HPDE6-E6E7 (cell line): ENCODE results near the gene RNF115.
"Not testable (repeated sequence)": the region's sequence is repeated elsewhere in the genome, so short reads cannot be mapped to it uniquely, and the experiment has no call there.

ENCODE experiments used
- DNase-seq: peaks from one replicate; pipeline ENCODE4 v3.0.0; 2011; ENCODE audit warnings: missing footprints; ENCODE audit errors: extremely low spot score

The RNF115 gene

GRCh38 chr1:145730467-145730866, 93.4 kb downstream of the RNF115 start:
- DNase-seq, result no peak

DNA sequence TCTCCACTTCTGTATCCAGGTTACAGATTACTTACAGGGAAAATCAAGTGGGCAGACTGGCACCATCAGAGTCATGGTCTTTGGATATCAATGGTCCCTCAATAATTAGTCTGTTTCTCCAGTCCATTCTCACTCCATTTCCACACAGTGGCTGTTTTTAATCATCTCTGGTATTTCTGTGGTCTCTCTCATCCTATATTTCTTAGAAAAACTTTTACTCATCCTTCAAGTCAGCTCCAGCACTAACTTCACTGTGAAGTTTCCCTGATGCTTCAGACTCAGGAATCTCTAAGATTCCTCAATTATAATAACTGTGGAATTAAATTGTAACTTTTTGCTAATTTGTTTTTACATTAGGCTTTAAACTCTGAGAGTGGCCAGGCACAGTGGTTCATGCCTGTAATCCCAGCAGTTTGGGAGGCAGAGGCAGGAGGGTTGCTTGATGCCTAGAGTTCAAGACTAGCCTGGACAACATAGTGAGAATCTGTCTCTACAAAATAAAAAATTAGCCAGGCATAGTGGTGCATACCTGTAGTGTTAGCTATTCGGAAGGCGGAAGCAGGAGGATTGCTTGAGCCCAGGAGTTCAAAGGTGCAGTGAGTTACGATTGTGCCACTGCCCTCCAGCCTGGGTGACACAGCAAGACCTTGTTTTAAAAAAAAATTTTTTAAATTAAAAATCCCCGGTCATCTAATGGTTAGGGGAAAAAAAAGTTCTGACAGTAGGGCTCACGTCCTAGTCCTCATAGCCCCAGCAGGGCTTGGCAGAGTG, 94.0 kb downstream of the RNF115 start:
- no peak for DNase-seq

DNA sequence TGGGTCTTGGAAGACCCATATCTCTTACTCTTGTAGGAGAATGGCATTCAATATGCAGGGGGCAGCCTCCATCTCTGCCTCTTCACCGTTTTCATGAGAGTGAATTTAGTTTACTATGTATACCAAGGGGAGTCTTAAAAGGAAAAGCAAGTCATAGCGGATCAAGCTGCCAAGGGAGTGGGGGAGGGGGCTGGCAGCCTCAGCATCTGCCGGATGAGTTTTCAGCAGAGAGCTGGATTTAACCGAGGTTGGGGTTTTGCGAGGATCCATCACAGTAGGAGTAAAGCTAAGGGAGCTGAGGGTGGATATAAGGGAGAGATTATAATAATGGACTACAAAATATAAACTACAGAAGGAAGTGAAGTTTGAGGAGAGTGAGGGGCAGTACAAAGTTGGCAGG, 94.7 kb downstream of the RNF115 start:
- DNase-seq, result no peak

DNA sequence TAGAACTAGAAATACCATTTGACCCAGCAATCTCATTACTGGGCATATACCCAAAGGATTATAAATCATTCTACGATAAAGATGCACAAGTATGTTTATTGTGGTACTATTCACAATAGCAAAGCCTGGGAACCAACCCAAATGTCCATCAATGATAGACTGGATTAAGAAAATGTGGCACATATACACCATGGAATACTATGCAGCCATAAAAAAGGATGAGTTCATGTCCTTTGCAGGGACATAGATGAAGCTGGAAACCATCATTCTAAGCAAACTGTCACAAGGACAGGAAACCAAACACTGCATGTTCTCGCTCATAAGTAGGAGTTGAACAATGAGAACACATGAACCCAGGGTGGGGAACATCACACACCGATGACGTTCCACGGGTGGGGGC, 97.7 kb downstream of the RNF115 start:
- DNase-seq, result not testable (repeated sequence)

DNA sequence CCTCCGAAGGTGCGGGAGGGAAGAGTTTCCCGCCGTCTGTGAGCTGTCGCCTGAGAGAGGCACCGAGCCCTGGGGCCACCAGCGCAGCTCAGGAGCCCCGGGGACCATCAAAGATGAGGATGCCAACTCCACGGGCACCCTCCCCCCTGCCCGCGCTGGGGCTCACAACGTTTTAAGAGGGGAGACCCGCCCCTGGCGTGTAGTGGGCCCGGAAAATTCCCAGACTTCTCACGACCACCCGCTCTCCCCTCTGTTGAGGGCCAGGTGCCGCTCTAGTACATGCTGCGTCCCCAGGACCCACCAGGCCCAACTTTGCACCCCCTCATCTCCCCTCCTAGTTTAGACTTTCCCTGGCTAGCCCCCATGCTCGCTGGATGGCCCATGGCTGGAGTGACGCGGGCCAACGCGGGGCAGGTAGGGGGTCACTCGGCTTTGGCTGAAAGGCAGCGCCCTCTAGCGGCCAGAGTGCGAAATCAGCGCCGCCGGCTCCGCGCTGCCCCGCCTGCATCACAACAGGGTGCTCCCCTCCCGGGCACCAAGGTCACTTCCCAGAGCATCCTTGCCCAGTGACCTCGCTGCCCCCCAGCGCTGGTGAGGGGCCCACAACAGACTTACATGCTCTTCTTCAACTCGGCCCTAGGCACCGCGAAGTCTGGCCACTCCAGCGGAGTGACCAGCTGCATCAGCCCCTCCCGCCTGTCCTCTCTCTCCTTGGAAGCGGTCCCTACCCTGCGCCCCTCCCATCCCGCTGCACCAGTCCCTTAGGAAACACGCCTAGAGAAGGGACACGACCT, 102.8 kb downstream of the RNF115 start:
- DNase-seq, result peak; percentile 70

GRCh38 chr1:145720556-145720877, 103.4 kb downstream of the RNF115 start:
- no peak for DNase-seq

- no peak for DNase-seq
These were observed 104.4 kb downstream of the RNF115 start, which contains the start of gene CD160 for GRCh38 chr1:145719230-145720079. Gene CD160 (plus strand): TSS chr1:145719499. CDS start chr1:145728328, 8,829 bp downstream.

GRCh38 chr1:145718465-145718864, 105.4 kb downstream of the RNF115 start:
- not testable (repeated sequence) for DNase-seq

GRCh38 chr1:145717833-145718232, 106.1 kb downstream of the RNF115 start:
- no peak for DNase-seq

DNA sequence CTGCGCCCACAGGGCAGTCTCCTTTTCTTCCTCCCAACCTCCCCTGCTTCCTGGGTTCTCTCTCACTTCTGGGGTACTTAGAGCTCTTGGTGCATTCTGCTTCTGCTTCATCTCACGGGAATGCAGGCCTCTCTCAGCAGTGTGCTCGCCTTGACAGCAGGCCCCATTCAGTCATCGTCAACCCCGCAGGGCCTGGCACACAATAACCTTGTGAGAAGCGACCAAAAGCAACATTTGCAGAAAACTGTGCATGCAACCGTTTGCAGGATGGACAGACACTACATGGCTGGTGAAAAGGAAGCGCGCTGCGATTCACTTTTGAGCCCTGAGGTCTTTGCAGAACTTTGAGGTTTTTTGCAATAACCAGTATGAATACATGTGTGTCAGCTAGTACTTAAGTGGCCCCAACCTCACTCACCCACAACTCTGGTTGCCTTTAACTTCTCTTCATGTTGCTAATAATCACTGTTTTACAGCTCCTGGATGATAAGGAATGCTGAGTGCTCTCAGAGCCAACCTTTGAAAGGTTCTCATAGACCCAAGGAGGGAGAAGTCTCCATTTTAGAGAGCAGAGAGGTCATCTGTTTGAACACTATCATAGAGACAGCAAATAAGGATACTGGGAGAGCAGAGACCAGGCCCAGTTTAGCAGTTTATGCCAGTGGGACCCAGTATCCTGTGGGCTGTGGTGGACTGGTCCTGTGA, 107.1 kb downstream of the RNF115 start:
- no peak for DNase-seq

GRCh38 chr1:145714524-145715111, 109.3 kb downstream of the RNF115 start:
- DNase-seq, result no peak

GRCh38 chr1:145711213-145711651, 112.7 kb downstream of the RNF115 start:
- DNase-seq, result no peak

DNA sequence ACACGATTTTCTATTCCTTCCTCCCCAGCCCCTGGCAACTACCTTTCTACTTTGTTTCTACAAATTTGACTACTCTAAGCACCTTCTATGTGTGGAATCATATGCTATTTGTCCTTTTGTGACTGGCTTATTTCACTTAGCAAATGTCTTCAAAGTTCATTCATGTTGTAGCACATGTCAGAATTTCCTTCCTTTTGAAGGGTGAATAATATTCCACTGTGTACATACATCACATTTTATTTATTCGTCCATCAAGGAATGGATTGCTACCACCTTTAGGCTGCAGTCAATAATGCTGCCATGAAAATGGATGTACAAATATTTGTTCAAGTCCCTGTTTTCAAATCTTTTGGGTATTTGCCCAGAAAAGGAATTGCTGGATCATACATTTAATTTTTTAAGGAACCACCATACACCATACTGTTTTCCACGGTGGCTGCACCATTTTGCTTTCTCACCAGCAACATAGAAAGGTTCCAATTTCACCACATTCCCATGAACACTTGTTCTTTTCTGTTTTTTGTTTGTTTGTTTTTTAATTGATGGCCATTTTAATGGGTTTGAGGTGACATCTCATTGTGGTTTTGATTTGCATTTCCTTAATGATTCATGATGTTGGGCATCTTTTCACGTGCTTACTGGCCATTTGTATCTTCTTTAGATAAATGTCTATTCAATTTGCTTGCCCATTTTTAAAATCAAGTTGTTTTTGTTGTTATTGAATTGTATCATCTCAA, 113.4 kb downstream of the RNF115 start:
- DNase-seq, result no peak

GRCh38 chr1:145708063-145708462, 115.8 kb downstream of the RNF115 start:
- no peak for DNase-seq

DNA sequence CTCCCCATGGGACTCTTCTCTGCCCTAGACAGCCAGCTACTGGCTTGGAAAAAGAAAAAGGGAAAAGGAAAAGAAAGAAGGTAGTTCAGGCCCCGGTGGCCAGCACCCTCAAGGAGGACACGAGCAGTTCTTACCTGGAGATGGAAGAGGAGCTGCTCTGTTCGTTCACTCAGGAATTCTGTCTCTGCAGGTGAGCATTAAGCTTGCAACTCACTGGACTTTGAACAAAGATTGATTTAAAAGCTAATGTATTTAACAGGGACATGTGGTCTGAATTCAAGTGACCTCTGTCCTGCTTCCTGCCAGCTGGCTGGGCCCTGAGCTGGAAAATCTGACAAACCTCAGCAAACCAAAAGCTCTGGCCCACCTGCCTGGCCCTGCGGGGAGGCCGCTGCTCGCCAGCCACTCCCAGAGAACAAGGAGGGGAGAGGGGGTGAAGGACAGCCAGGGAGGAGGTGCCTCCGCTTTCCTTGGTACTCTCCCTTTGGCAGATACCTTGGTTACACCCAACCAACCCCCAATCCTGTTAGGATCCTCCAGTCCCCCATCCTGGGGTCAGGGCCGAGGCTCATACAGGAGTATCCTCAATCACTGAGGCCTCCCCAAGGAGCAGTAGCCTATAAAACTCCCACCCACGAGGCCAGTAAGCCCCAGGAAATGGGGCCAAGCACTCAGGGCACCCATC, 116.6 kb downstream of the RNF115 start, which contains the start of gene PDZK1:
Gene PDZK1 (minus strand): TSS at position 186 of the 685 bp plus-strand sequence. CDS start 19,347 bp downstream, outside the sequence.
- no peak for DNase-seq

DNA sequence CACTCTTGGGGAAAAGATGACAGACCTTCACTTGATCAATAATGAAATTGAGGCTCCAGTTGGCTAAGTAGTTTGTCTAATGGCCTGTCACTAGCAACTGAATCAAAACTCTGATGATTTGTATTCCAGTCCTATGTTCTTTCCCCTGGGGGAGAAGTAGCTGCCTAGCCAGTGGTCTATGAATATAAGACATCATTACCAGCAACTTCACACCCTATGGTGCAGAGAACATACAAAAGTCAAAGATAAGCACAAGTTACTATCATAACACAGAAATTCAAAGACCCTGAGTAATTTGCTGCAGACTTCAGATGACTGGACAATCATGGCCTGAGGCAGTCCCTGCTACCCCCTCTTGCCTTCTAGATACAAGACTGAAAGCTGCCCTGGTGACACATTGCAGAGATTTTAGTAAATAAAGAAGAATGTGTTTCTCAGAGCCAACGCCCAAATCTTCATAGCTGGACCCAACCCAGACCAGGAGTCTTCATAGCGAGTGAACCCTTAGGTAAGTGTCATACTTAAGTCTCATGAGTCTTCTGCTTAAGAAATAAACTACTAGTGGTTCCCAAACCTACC, 117.7 kb downstream of the RNF115 start:
- peak; percentile 75 for DNase-seq

GRCh38 chr1:145705622-145706021, 118.3 kb downstream of the RNF115 start:
- no peak for DNase-seq

DNA sequence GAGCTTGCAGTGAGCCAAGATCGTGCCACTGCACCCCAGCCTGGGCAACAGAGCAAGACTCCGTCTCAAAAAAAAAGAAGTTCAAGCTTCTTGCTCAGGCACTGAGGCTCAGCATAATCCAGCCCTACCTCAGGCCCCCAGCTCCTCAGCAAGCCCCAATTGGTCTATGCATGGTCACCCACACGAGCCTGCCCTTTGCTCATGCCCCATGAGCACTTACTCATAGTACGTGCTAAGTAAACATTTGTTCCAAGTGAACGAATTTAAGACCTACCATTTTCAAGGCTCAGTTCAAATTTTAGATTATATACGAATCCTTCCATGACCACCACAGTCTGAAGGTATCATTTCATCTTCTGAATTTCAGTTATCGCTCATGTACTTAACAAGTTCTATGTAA, 121.1 kb downstream of the RNF115 start:
- no peak for DNase-seq

DNA sequence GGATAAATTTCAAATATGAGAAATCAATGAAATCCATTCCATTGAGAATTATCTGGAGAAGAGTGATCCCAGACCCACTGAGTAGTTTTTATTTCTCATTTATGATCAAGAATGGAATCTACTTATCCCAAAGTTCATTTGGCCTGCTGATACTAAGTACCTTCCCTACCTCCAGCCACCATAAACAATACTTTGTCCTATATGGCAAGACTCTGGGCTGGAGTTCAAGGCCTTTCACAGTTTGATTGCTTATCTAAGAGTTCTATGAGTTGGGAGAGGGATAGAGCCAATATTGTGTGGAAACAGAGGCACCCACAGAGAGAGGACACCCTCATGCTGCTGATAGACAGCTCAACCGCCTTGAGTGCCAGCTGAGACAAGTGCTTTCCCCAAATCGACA, 121.8 kb downstream of the RNF115 start:
- DNase-seq, result no peak
